ENCODE measurements around the gene MYADML2. TPM values are rescaled to one million over a fixed set of nuclear protein-coding genes. Genes with fewer than 3 reads are reported as not detected.

Gene MYADML2
- total and polyA plus RNA-seq, 10 donors = not detected

DNA sequence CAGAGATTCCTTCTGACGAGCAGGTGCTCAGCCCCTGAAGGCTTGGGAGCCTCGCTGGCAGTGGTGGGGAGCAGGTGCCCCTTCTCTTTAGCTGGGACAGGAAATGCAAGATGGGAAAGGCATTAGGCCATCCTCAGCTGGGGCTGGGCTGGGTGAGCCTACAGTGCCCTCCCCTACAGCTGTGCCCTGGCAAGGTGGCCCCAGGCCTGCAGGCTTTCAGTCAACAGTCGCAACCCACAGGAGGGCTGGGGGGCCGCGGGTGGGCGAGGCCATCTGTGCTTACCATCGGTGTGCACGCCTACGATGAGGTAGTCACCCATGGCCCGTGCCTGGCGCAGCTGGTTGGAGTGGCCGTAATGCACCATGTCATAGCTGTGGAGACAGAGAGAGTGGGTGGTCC, 37.8 kb downstream of the MYADML2 start:
- peaks cover 8 to 33% (median 21%) of the 10 kb centered on the region in 6 donors for H3K4me1 ChIP-seq
- WGBS, 5 donors = 91 to 95% (median 94%) methylated on average over 4 to 12 of the region's 12 CpGs
- peaks cover 2 to 78% (median 37%) of the 10 kb centered on the region in 6 donors for H3K36me3 ChIP-seq
- H3K4me3 ChIP-seq = no peak overlapping the region
- H3K9me3 ChIP-seq = no peaks in the 10 kb centered on the region
- DNase-seq = no peak
- no peak overlapping the region for H3K27ac ChIP-seq
- intact Hi-C loops (cut with DNase I; ENCODE audit: low total_unique reads) = no loop called here
- H3K27me3 ChIP-seq (replicated peaks in 1 of 7) = no peaks in the 10 kb centered on the region
- no peak for TF ChIP-seq POLR2AphosphoS5 (IDR thresholded peaks at IDR 0.05)
- no peak for TF ChIP-seq POLR2A (IDR thresholded peaks at IDR 0.05)
- TF ChIP-seq, protein P1, sequence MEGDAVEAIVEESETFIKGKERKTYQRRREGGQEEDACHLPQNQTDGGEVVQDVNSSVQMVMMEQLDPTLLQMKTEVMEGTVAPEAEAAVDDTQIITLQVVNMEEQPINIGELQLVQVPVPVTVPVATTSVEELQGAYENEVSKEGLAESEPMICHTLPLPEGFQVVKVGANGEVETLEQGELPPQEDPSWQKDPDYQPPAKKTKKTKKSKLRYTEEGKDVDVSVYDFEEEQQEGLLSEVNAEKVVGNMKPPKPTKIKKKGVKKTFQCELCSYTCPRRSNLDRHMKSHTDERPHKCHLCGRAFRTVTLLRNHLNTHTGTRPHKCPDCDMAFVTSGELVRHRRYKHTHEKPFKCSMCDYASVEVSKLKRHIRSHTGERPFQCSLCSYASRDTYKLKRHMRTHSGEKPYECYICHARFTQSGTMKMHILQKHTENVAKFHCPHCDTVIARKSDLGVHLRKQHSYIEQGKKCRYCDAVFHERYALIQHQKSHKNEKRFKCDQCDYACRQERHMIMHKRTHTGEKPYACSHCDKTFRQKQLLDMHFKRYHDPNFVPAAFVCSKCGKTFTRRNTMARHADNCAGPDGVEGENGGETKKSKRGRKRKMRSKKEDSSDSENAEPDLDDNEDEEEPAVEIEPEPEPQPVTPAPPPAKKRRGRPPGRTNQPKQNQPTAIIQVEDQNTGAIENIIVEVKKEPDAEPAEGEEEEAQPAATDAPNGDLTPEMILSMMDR (IDR thresholded peaks at IDR 0.05 in 8 of 11, conservative IDR thresholded peaks at IDR 0.05 in 3 of 11) = no peak

- intact Hi-C loops (cut with DNase I; ENCODE audit: low total_unique reads) = no loop called here
- Histone ChIP-seq H3K27me3 (replicated peaks in 1 of 7) (no peaks in the 10 kb centered on the region), H3K27ac (no peak overlapping the region), H3K36me3 (peaks cover 0 to 78% (median 34%) of the 10 kb centered on the region in 6 donors), H3K4me3 (no peak overlapping the region), H3K4me1 (peaks cover 8 to 33% (median 21%) of the 10 kb centered on the region in 6 donors), H3K9me3 (no peaks in the 10 kb centered on the region)
- DNase-seq = no peak
- WGBS, 5 donors = 92 to 99% (median 96%) methylated on average over 10 to 11 of the region's 11 CpGs
- TF ChIP-seq POLR2AphosphoS5 (IDR thresholded peaks at IDR 0.05) = no peak
- TF ChIP-seq POLR2A (IDR thresholded peaks at IDR 0.05) = no peak
These were observed 38.2 kb downstream of the MYADML2 start for GRCh38 chr17:81908793-81909192.

GRCh38 chr17:81907219-81908145, 39.6 kb downstream of the MYADML2 start:
- 91 to 96% (median 93%) methylated on average over 12 to 26 of the region's 26 CpGs for WGBS, 5 donors
- intact Hi-C loops (cut with DNase I; ENCODE audit: low total_unique reads) = no loop called here
- Histone ChIP-seq H3K4me1 (peaks cover 8 to 40% (median 28%) of the 10 kb centered on the region in 6 donors), H3K27ac (no peak overlapping the region), H3K9me3 (no peaks in the 10 kb centered on the region), H3K27me3 (replicated peaks in 1 of 7) (peaks cover 0 to 11% (median under 1%) of the 10 kb centered on the region in 7 donors), H3K36me3 (peaks cover 0 to 71% (median 21%) of the 10 kb centered on the region in 6 donors), H3K4me3 (no peak overlapping the region)
- TF ChIP-seq, protein P1 (IDR thresholded peaks at IDR 0.05 in 8 of 11, conservative IDR thresholded peaks at IDR 0.05 in 3 of 11) = no peak
- TF ChIP-seq POLR2AphosphoS5 (IDR thresholded peaks at IDR 0.05) (no peak), POLR2A (IDR thresholded peaks at IDR 0.05) (no peak)
- no peak for DNase-seq

DNA sequence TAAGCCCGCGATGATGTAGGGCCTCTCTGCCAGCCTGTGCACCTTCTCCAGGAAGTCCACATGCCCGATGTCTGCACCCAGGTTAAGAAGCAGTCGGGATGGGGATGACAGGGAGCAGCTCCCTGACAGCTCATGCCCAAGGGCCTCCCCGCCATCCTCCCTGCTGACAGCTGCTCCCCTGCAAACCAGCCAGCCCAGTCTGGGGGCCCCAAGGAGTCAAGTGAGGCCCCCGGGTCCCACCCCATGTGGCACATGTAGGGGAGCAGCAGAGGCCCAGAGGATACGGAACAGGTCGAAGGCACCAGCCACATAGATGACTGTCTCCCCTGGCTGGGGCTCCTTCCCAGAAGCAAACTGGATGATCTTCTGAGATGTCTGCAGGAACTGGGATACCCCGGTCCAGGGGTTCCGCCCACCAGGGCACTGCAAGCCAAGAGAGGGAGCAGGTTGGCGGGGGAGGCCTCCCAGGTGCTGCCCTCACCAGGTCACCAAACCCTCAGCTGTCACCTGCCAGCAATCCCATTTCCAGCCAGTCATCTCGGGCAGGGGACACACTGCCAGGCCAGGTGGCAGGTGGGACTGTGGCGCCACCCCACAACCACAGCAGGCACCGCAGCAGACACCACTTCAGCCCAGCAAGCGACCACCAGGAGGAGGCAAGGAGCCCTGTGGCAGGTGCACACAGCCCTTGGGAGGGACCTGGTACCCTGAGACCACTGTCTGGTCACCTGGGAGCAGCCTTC, 40.4 kb downstream of the MYADML2 start:
- Histone ChIP-seq H3K4me1 (peaks cover 10 to 40% (median 33%) of the 10 kb centered on the region in 6 donors), H3K36me3 (peaks cover 0 to 62% (median 15%) of the 10 kb centered on the region in 6 donors), H3K9me3 (no peaks in the 10 kb centered on the region), H3K4me3 (no peak overlapping the region), H3K27me3 (replicated peaks in 1 of 7) (peaks cover 0 to 20% (median 9%) of the 10 kb centered on the region in 7 donors), H3K27ac (no peak overlapping the region)
- no peak for DNase-seq
- TF ChIP-seq POLR2AphosphoS5 (IDR thresholded peaks at IDR 0.05) (no peak), POLR2A (IDR thresholded peaks at IDR 0.05) (no peak)
- TF ChIP-seq, protein P1 (IDR thresholded peaks at IDR 0.05 in 8 of 11, conservative IDR thresholded peaks at IDR 0.05 in 3 of 11) = no peak
- WGBS, 5 donors = 89 to 97% (median 92%) methylated on average over 7 to 15 of the region's 15 CpGs
- intact Hi-C loops (cut with DNase I; ENCODE audit: low total_unique reads) = no loop called here
